HFFc6 (cell line): ENCODE measurements around the gene OSBPL5. TPM values are rescaled to one million over a fixed set of nuclear protein-coding genes. Genes with fewer than 3 reads are reported as not detected.

ENCODE experiments used
- DNase-seq: peaks from one replicate; pipeline ENCODE4 v3.0.0-alpha.2; 2018
- H3K27ac Mint-ChIP-seq: 2 replicates; pipeline ENCODE4 v1.8.0; 2020; ENCODE audit warnings: mild to moderate bottlenecking, mixed read lengths
- H3K27me3 Mint-ChIP-seq: 2 replicates; pipeline ENCODE4 v1.8.0; 2021; ENCODE audit warnings: mild to moderate bottlenecking, moderate library complexity, mixed read lengths; ENCODE audit not compliant: insufficient read depth
- H3K36me3 Mint-ChIP-seq: 2 replicates; pipeline ENCODE4 v1.8.0; 2021; ENCODE audit warnings: low read depth, mixed read lengths
- H3K4me1 Mint-ChIP-seq: 2 replicates; pipeline ENCODE4 v1.8.0; 2020; ENCODE audit warnings: low read depth, mixed read lengths
- H3K4me3 Mint-ChIP-seq: 2 replicates; pipeline ENCODE4 v1.8.0; 2020; ENCODE audit warnings: mild to moderate bottlenecking, moderate library complexity, mixed read lengths
- H3K9me3 Mint-ChIP-seq: 2 replicates; pipeline ENCODE4 v1.8.0; 2020; ENCODE audit warnings: mild to moderate bottlenecking, mixed read lengths
- long read RNA-seq: library from polyadenylated mRNA; unstranded; transcript quantifications from one replicate; pipeline ENCODE4 v2.0.0, GENCODE V29; 2019
- total RNA-seq, 6 experiments: library from RNA; stranded (reverse); fragmentation: NEBNext Ultra II Directional; extraction: Animal tissue kit (Norgen Biotek cat#: 25700); gene quantifications; 2 replicates in 1 of 6; 3 replicates in 5 of 6; pipeline ENCODE4 v1.2.3, GENCODE V29; 2021
- TF ChIP-seq, protein P1 (sequence below): fragments of 200-600 bp; sonication (generic); IDR thresholded peaks from 2 replicates; pipeline ENCODE4 v1.5.0; 2021; ENCODE audit warnings: antibody characterized with exemption, mild to moderate bottlenecking

Gene OSBPL5, protein sequence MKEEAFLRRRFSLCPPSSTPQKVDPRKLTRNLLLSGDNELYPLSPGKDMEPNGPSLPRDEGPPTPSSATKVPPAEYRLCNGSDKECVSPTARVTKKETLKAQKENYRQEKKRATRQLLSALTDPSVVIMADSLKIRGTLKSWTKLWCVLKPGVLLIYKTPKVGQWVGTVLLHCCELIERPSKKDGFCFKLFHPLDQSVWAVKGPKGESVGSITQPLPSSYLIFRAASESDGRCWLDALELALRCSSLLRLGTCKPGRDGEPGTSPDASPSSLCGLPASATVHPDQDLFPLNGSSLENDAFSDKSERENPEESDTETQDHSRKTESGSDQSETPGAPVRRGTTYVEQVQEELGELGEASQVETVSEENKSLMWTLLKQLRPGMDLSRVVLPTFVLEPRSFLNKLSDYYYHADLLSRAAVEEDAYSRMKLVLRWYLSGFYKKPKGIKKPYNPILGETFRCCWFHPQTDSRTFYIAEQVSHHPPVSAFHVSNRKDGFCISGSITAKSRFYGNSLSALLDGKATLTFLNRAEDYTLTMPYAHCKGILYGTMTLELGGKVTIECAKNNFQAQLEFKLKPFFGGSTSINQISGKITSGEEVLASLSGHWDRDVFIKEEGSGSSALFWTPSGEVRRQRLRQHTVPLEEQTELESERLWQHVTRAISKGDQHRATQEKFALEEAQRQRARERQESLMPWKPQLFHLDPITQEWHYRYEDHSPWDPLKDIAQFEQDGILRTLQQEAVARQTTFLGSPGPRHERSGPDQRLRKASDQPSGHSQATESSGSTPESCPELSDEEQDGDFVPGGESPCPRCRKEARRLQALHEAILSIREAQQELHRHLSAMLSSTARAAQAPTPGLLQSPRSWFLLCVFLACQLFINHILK
- total RNA-seq = 10 to 100 TPM; 32.6 to 42.6 (median 36.7) TPM
- long read RNA-seq, transcript OSBPL5-201 (22 exons, 3,889 nt) = major isoform, 9 of 17 reads
- long read RNA-seq, partial matches to known transcripts = 2 of 17 reads
- long read RNA-seq, other reads (novel, unspliced or antisense) = 6 of 17 reads

DNA sequence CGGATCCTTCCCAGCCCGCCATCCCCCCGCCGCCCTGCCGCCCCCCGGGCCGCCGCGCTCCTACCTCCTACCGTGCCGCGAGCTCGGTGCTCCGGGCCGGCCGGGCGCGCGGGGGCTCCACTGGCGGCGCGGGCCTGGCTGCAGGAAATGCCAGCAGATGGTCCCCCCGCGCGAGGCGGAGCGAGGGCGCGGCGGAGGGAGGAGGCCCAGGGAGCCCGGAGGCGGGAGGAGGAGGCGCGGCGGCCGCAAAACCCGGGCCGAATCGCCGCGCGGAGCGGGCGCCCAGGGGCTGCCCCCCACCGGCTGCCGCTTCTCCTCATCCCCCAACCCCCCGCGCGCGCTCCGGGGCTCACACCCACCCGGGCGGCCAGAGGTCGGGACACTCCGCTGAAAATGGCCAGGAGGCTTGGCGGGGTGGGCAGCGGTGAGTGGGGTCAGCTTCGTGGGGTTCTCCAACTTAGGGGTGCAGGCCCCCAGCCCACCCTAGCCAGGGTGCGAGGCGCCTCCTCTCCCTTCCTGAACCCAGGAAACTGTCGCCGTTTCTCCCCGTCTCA, at the start of gene OSBPL5:
OSBPL5 (minus strand) TSS at position 159 of the 554 bp plus-strand sequence. CDS start 36,162 bp downstream, outside the sequence.
- H3K4me1 Mint-ChIP-seq = peaks cover 56% of the 10 kb centered on the region
- H3K9me3 Mint-ChIP-seq = no peaks in the 10 kb centered on the region
- TF ChIP-seq, protein P1, sequence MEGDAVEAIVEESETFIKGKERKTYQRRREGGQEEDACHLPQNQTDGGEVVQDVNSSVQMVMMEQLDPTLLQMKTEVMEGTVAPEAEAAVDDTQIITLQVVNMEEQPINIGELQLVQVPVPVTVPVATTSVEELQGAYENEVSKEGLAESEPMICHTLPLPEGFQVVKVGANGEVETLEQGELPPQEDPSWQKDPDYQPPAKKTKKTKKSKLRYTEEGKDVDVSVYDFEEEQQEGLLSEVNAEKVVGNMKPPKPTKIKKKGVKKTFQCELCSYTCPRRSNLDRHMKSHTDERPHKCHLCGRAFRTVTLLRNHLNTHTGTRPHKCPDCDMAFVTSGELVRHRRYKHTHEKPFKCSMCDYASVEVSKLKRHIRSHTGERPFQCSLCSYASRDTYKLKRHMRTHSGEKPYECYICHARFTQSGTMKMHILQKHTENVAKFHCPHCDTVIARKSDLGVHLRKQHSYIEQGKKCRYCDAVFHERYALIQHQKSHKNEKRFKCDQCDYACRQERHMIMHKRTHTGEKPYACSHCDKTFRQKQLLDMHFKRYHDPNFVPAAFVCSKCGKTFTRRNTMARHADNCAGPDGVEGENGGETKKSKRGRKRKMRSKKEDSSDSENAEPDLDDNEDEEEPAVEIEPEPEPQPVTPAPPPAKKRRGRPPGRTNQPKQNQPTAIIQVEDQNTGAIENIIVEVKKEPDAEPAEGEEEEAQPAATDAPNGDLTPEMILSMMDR = no peak
- DNase-seq = peak; percentile 40
- peak within 1 kb of the TSS; percentile 92 for H3K4me3 Mint-ChIP-seq
- H3K27me3 Mint-ChIP-seq = peaks cover 6% of the 10 kb centered on the region; the same call in 1 of the 2 replicates
- H3K27ac Mint-ChIP-seq = peak within 1 kb of the TSS; percentile 68
- no peaks in the 10 kb centered on the region for H3K36me3 Mint-ChIP-seq

DNA sequence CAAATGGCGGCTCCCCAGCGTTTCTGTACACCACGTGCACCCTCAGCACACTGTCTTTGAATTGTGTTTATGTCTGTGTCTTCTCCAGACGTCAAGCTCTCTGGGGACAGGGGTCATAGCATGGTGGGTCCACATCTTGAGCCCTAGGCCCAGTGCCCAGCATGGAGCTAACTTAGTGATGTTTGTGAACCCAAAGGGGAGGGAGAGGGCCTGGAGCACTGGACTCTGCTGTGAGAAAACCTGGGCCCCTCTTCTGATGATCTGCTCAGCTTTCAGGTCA, 49.2 kb upstream of the OSBPL5 start:
- DNase-seq = no peak
- H3K27ac Mint-ChIP-seq = no peak overlapping the region
- peaks cover 6% of the 10 kb centered on the region for H3K4me1 Mint-ChIP-seq
- H3K4me3 Mint-ChIP-seq = no peak overlapping the region
- peaks cover 12% of the 10 kb centered on the region for H3K9me3 Mint-ChIP-seq
- peaks cover 5% of the 10 kb centered on the region for H3K36me3 Mint-ChIP-seq
- H3K27me3 Mint-ChIP-seq = peaks cover 26% of the 10 kb centered on the region
- TF ChIP-seq, protein P1 = no peak

DNA sequence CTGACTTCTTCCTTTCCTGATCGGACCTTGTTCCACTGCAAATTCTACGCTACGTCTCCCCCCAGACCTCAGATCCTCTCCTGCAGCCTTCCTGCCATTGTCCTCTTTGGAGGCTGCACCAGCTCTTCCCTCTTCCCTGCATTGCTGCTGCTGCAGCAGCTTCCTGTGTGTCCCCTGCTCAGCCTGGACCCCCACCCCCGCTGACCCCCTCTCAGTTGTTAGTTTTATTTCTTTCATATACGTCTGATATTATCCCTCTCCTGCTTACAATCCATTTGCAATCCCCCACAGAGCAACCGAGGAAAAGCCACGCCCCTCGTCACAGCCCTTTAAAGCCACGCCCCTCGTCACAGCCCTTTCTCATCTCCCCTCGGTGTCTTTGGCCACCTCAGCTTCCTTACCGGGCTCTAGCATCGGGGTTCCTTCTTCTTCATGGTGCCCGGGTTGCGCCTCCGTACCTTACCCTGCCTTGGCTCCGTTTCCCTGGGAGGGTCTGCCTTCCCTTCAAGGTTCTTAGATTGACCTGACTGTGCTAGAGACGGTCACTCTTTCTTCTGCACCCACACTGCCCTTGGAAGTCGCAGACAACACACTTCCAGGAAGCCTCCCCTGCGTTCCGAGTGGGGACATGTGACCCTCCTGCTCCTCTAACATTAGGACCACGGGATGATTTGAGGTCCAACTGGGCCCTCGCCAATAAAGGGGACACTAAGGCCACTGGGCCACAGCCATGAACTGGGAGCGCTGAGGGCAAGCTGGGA, 48.7 kb upstream of the OSBPL5 start:
- no peak overlapping the region for H3K4me3 Mint-ChIP-seq
- H3K27me3 Mint-ChIP-seq = peaks cover 26% of the 10 kb centered on the region
- H3K36me3 Mint-ChIP-seq = peaks cover 5% of the 10 kb centered on the region
- H3K4me1 Mint-ChIP-seq = peaks cover 6% of the 10 kb centered on the region
- TF ChIP-seq, protein P1 = no peak
- no peak for DNase-seq
- no peak overlapping the region for H3K27ac Mint-ChIP-seq
- H3K9me3 Mint-ChIP-seq = peaks cover 12% of the 10 kb centered on the region

DNA sequence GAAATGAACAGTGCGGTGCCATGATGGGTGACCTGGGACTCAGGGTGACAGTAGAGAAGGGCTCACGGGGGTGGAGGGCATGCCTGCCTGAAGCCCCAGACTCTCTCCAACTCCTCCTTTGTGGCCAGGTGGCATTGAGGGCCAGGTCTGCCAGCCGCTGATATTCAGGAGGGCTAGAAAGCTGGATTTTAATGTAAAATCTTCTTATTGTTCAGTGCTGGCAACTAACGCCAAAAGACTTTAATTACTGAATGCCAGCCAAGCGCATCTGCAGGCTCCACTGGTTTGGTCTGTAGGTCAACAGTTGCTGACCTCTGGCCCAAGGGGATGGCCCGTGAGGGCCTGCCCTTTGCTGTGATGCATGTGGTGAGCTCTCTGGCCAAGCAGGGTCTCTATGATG, 43.2 kb upstream of the OSBPL5 start:
- TF ChIP-seq, protein P1 = no peak
- H3K4me3 Mint-ChIP-seq = no peak overlapping the region
- H3K27ac Mint-ChIP-seq = no peak overlapping the region
- no peaks in the 10 kb centered on the region for H3K4me1 Mint-ChIP-seq
- peaks cover 12% of the 10 kb centered on the region for H3K9me3 Mint-ChIP-seq
- peaks cover 31% of the 10 kb centered on the region for H3K27me3 Mint-ChIP-seq
- peaks cover 5% of the 10 kb centered on the region; the same call in 1 of the 2 replicates for H3K36me3 Mint-ChIP-seq
- no peak for DNase-seq
